Measurements from ENCODE around the gene SLC44A2. TPM values are rescaled to one million over a fixed set of nuclear protein-coding genes. Genes with fewer than 3 reads are reported as not detected.

The SLC44A2 gene
- polyA plus RNA-seq, 1 donor (not counting 4 experiments of a cell fraction or from before 2014, with no cell fraction given), result 94.7 TPM

- peaks cover 66 to 69% of the 10 kb centered on the region in 2 experiments for H3K36me3 ChIP-seq (ENCODE audit: control insufficient read depth in 2 of 2, extremely low read depth in 1 of 2, insufficient read depth in 2 of 2, low read length in 2 of 2)
- H3K4me2 ChIP-seq (ENCODE audit: control insufficient read depth, extremely low read depth, insufficient read depth, low read depth, low read length), result no peak overlapping the region
- dilution Hi-C loops (cut with MboI; ENCODE audit: extremely low pct_ligation_motif_present, low sequenced_read_pairs), result no loop called here
- no peak overlapping the region for H2AFZ ChIP-seq (ENCODE audit: control insufficient read depth, low read length)
- no peaks in the 10 kb centered on the region for H3K9me1 ChIP-seq (ENCODE audit: control insufficient read depth, extremely low read depth, insufficient read depth, low read length)
- DNase-seq (ENCODE audit: low read depth, low spot score), result no peak
- H3K27me3 ChIP-seq (ENCODE audit: control insufficient read depth, extremely low read depth, insufficient read depth, low read length), result no peaks in the 10 kb centered on the region
- no peak overlapping the region for H3K4me3 ChIP-seq (ENCODE audit: control insufficient read depth in 2 of 3, extremely low read depth in 1 of 3, insufficient read depth in 2 of 3, low read depth in 1 of 3, low read length in 3 of 3)
- H3K79me2 ChIP-seq (ENCODE audit: control insufficient read depth, insufficient read depth, low read length), result peaks cover 25% of the 10 kb centered on the region
- peaks cover 11% of the 10 kb centered on the region for H4K20me1 ChIP-seq (ENCODE audit: control insufficient read depth, extremely low read depth, insufficient read depth, low read length)
- H3K9me3 ChIP-seq (ENCODE audit: control insufficient read depth, low read depth, low read length), result no peaks in the 10 kb centered on the region
- no peak for TF ChIP-seq CTCF (optimal IDR thresholded peaks at IDR 0.05 in 1 of 3, IDR thresholded peaks at IDR 0.05 in 1 of 3, conservative IDR thresholded peaks at IDR 0.05 in 1 of 3; ENCODE audit: extremely low read depth in 1 of 3, insufficient read depth in 2 of 3, low read length in 3 of 3)
- TF ChIP-seq EZH2 (IDR thresholded peaks at IDR 0.05; ENCODE audit: low read length), result no peak
- H3K27ac ChIP-seq (ENCODE audit: control insufficient read depth, insufficient read depth, low read length), result peak overlapping the region; percentile 39
- FAIRE-seq, result no peak
- peak overlapping the region; percentile 41 for H3K9ac ChIP-seq (ENCODE audit: control insufficient read depth, extremely low read depth, insufficient read depth, low read length)
- peaks cover 3% of the 10 kb centered on the region for H3K4me1 ChIP-seq (ENCODE audit: control insufficient read depth, extremely low read depth, insufficient read depth, low read length)
These were observed 61.5 kb downstream of the SLC44A2 start for GRCh38 chr19:10686661-10687517.

- no peak for TF ChIP-seq EZH2 (IDR thresholded peaks at IDR 0.05; ENCODE audit: low read length)
- TF ChIP-seq CTCF (optimal IDR thresholded peaks at IDR 0.05 in 1 of 3, IDR thresholded peaks at IDR 0.05 in 1 of 3, conservative IDR thresholded peaks at IDR 0.05 in 1 of 3; ENCODE audit: extremely low read depth in 1 of 3, insufficient read depth in 2 of 3, low read length in 3 of 3), result no peak
- Histone ChIP-seq H3K9ac (ENCODE audit: control insufficient read depth, extremely low read depth, insufficient read depth, low read length) (no peak overlapping the region), H3K27me3 (ENCODE audit: control insufficient read depth, extremely low read depth, insufficient read depth, low read length) (no peaks in the 10 kb centered on the region), H4K20me1 (ENCODE audit: control insufficient read depth, extremely low read depth, insufficient read depth, low read length) (peaks cover 15% of the 10 kb centered on the region), H3K36me3 (ENCODE audit: control insufficient read depth in 2 of 2, extremely low read depth in 1 of 2, insufficient read depth in 2 of 2, low read length in 2 of 2) (peaks cover 60 to 69% of the 10 kb centered on the region in 2 experiments), H3K9me3 (ENCODE audit: control insufficient read depth, low read depth, low read length) (no peaks in the 10 kb centered on the region), H3K9me1 (ENCODE audit: control insufficient read depth, extremely low read depth, insufficient read depth, low read length) (no peaks in the 10 kb centered on the region), H3K4me1 (ENCODE audit: control insufficient read depth, extremely low read depth, insufficient read depth, low read length) (peaks cover 3% of the 10 kb centered on the region), H3K79me2 (ENCODE audit: control insufficient read depth, insufficient read depth, low read length) (peaks cover 17% of the 10 kb centered on the region), H3K27ac (ENCODE audit: control insufficient read depth, insufficient read depth, low read length) (no peak overlapping the region), H3K4me3 (ENCODE audit: control insufficient read depth in 2 of 3, extremely low read depth in 1 of 3, insufficient read depth in 2 of 3, low read depth in 1 of 3, low read length in 3 of 3) (no peak overlapping the region), H3K4me2 (ENCODE audit: control insufficient read depth, extremely low read depth, insufficient read depth, low read depth, low read length) (no peak overlapping the region), H2AFZ (ENCODE audit: control insufficient read depth, low read length) (no peak overlapping the region)
- FAIRE-seq (no peak), DNase-seq (ENCODE audit: low read depth, low spot score) (no peak)
- dilution Hi-C loops (cut with MboI; ENCODE audit: extremely low pct_ligation_motif_present, low sequenced_read_pairs), result no loop called here
These were observed 62.4 kb downstream of the SLC44A2 start for GRCh38 chr19:10687518-10688288.
